IPS DF 4.7 (cell line): ENCODE results near the gene KMT2B.
A peak's percentile ranks its signal among the peaks of the same experiment; 100 is the strongest.
"Not testable (repeated sequence)": the region's sequence is repeated elsewhere in the genome, so short reads cannot be mapped to it uniquely, and the experiment has no call there.

Source experiments
- DNase-seq: peaks from one replicate; pipeline ENCODE4 v3.0.0-alpha.2; 2013; ENCODE audit warnings: low spot score; ENCODE audit errors: extremely low read depth

KMT2B gene

GRCh38 chr19:35717665-35718344 is at the start of gene KMT2B:
Gene KMT2B, plus strand, starts transcription at chr19:35718003. Its CDS starts 16 bp downstream, at chr19:35718019.
- no peak for DNase-seq

GRCh38 chr19:35669566-35669965 is 48.2 kb upstream of the KMT2B start:
- no peak for DNase-seq

GRCh38 chr19:35669974-35670373 is 47.8 kb upstream of the KMT2B start:
- DNase-seq = no peak

- no peak for DNase-seq
These were observed 47.1 kb upstream of the KMT2B start for GRCh38 chr19:35670686-35671085.

- DNase-seq = no peak
These were observed 46.0 kb upstream of the KMT2B start for GRCh38 chr19:35671818-35672217.

GRCh38 chr19:35673121-35673804 is 44.5 kb upstream of the KMT2B start:
- DNase-seq = peak; percentile 7

- DNase-seq = no peak
These were observed 42.1 kb upstream of the KMT2B start for GRCh38 chr19:35675589-35676140.

- DNase-seq = no peak
These were observed 28.0 kb upstream of the KMT2B start for GRCh38 chr19:35689836-35690235.

- not testable (repeated sequence) for DNase-seq
These were observed 26.7 kb upstream of the KMT2B start for GRCh38 chr19:35691106-35691505.

- DNase-seq = no peak
These were observed 25.8 kb upstream of the KMT2B start for GRCh38 chr19:35692010-35692409.

- no peak for DNase-seq
These were observed 24.4 kb upstream of the KMT2B start for GRCh38 chr19:35693422-35693821.

GRCh38 chr19:35693835-35694599 is 23.8 kb upstream of the KMT2B start:
- no peak for DNase-seq

- no peak for DNase-seq
These were observed 21.8 kb upstream of the KMT2B start for GRCh38 chr19:35695895-35696422.

- DNase-seq = no peak
These were observed 21.0 kb upstream of the KMT2B start for GRCh38 chr19:35696835-35697234.

- peak; percentile 93 for DNase-seq
These were observed 15.4 kb upstream of the KMT2B start for GRCh38 chr19:35702223-35703012.

- no peak for DNase-seq
These were observed 14.5 kb upstream of the KMT2B start for GRCh38 chr19:35703343-35703742.

- no peak for DNase-seq
These were observed 13.6 kb upstream of the KMT2B start, which contains the start of gene ZBTB32 for GRCh38 chr19:35704218-35704617. Gene ZBTB32, plus strand, starts transcription at chr19:35704558. Its CDS starts 10,069 bp downstream, at chr19:35714627.

- DNase-seq = no peak
These were observed 9.4 kb upstream of the KMT2B start for GRCh38 chr19:35708391-35708790.

GRCh38 chr19:35710784-35711723 is 6.7 kb upstream of the KMT2B start:
- DNase-seq = no peak
